GM21360 (cell line): ENCODE data around the gene RABGAP1.

Source experiments
- ATAC-seq: cut with Tn5 transposase; IDR thresholded peaks from one replicate; pipeline ENCODE4 v1.9.1; 2021; ENCODE audit warnings: mild to moderate bottlenecking, moderate library complexity; ENCODE audit not compliant: unreplicated experiment

RABGAP1 gene

GRCh38 chr9:122944960-122945888 is 4.4 kb downstream of the RABGAP1 start:
- ATAC-seq, result no peak

- no peak for ATAC-seq
Measured at GRCh38 chr9:122946461-122947005, 5.7 kb downstream of the RABGAP1 start.

GRCh38 chr9:122948313-122948712 is 7.5 kb downstream of the RABGAP1 start:
- no peak for ATAC-seq

- no peak for ATAC-seq
Measured at GRCh38 chr9:122949696-122950095, 8.9 kb downstream of the RABGAP1 start.

- ATAC-seq, result no peak
Measured at GRCh38 chr9:122950263-122950662, 9.4 kb downstream of the RABGAP1 start.

- no peak for ATAC-seq
Measured at GRCh38 chr9:122951056-122951455, 10.2 kb downstream of the RABGAP1 start.

GRCh38 chr9:122954253-122954691 is 13.5 kb downstream of the RABGAP1 start:
- ATAC-seq, result no peak

- ATAC-seq, result no peak
Measured at GRCh38 chr9:122955961-122956360, 15.1 kb downstream of the RABGAP1 start.

- no peak for ATAC-seq
Measured at GRCh38 chr9:122961139-122961538, 20.3 kb downstream of the RABGAP1 start.

GRCh38 chr9:122975196-122975595 is 34.4 kb downstream of the RABGAP1 start:
- ATAC-seq, result no peak

- ATAC-seq, result no peak
Measured at GRCh38 chr9:122978601-122979000, 37.8 kb downstream of the RABGAP1 start.

GRCh38 chr9:122986010-122986409 is 45.2 kb downstream of the RABGAP1 start:
- no peak for ATAC-seq

GRCh38 chr9:122988141-122988540 is 47.3 kb downstream of the RABGAP1 start:
- ATAC-seq, result no peak

- ATAC-seq, result peak; percentile 74
Measured at GRCh38 chr9:122988920-122989621, 48.3 kb downstream of the RABGAP1 start.

GRCh38 chr9:122991370-122991830 is 50.6 kb downstream of the RABGAP1 start:
- no peak for ATAC-seq

GRCh38 chr9:122996586-122996985 is 55.8 kb downstream of the RABGAP1 start:
- no peak for ATAC-seq

GRCh38 chr9:122998448-122998847 is 57.6 kb downstream of the RABGAP1 start:
- no peak for ATAC-seq

- no peak for ATAC-seq
Measured at GRCh38 chr9:123000371-123001068, 59.7 kb downstream of the RABGAP1 start.

GRCh38 chr9:123002754-123003153 is 61.9 kb downstream of the RABGAP1 start:
- ATAC-seq, result no peak

GRCh38 chr9:123003466-123003865 is 62.6 kb downstream of the RABGAP1 start:
- ATAC-seq, result no peak

GRCh38 chr9:123005964-123006363 is 65.1 kb downstream of the RABGAP1 start:
- no peak for ATAC-seq
